ENCODE results near the gene ADAT1.

ADAT1 gene

GRCh38 chr16:75576384-75576811, 46.7 kb downstream of the ADAT1 start:
- DNase-seq: no peak

- no peak for DNase-seq
These were observed 47.1 kb downstream of the ADAT1 start for GRCh38 chr16:75575958-75576357.

- no peak for DNase-seq
These were observed 49.1 kb downstream of the ADAT1 start for GRCh38 chr16:75573955-75574354.

- DNase-seq: no peak
These were observed 50.1 kb downstream of the ADAT1 start for GRCh38 chr16:75572864-75573542.

GRCh38 chr16:75570396-75571065, 52.5 kb downstream of the ADAT1 start:
- DNase-seq: no peak

- no peak for DNase-seq
These were observed 55.2 kb downstream of the ADAT1 start for GRCh38 chr16:75567911-75568310.

GRCh38 chr16:75566758-75567255, 56.3 kb downstream of the ADAT1 start:
- DNase-seq: no peak

GRCh38 chr16:75566040-75566757, 56.9 kb downstream of the ADAT1 start, which contains the start of gene GABARAPL2:
Gene GABARAPL2 (plus strand): TSS chr16:75566379. CDS start chr16:75566487, 108 bp downstream.
- DNase-seq: peak; percentile 91

GRCh38 chr16:75565640-75566039, 57.4 kb downstream of the ADAT1 start:
- DNase-seq: no peak

GRCh38 chr16:75559564-75560372, 63.3 kb downstream of the ADAT1 start:
- peak; percentile 9 for DNase-seq

- no peak for DNase-seq
These were observed 64.2 kb downstream of the ADAT1 start for GRCh38 chr16:75558846-75559401.

- no peak for DNase-seq
These were observed 66.6 kb downstream of the ADAT1 start for GRCh38 chr16:75556431-75556950.

GRCh38 chr16:75555707-75556430, 67.2 kb downstream of the ADAT1 start, which contains the start of gene TMEM231:
Gene TMEM231 (minus strand): TSS chr16:75556252. CDS start chr16:75556209, 43 bp downstream.
- peak; percentile 95 for DNase-seq

GRCh38 chr16:75555213-75555706, 67.8 kb downstream of the ADAT1 start:
- peak; percentile 74 for DNase-seq

GRCh38 chr16:75552951-75553350, 70.1 kb downstream of the ADAT1 start:
- no peak for DNase-seq

GRCh38 chr16:75550211-75550662, 72.8 kb downstream of the ADAT1 start:
- DNase-seq: no peak

All from right kidney (tissue), 1 donor.